Activated T-cell treated with anti-CD3 and anti-CD28 coated beads, Interleukin-2, amount 50 U/mL, for 24 hours (primary cell): Measurements from ENCODE around the gene NTNG1.

Experiments used
- DNase-seq: peaks from one replicate; pipeline ENCODE4 v3.0.0-alpha.2; 2020
- H3K27ac Mint-ChIP-seq: 2 replicates; pipeline ENCODE4 v1.8.0; 2020; ENCODE audit warnings: mild to moderate bottlenecking, mixed read lengths
- H3K27me3 Mint-ChIP-seq: 2 replicates; pipeline ENCODE4 v1.8.0; 2020; ENCODE audit warnings: mixed read lengths
- H3K36me3 Mint-ChIP-seq: 2 replicates; pipeline ENCODE4 v1.8.0; 2020; ENCODE audit warnings: low read depth, mixed read lengths
- H3K4me1 Mint-ChIP-seq: 2 replicates; pipeline ENCODE4 v1.8.0; 2020; ENCODE audit warnings: low read depth, mixed read lengths
- H3K4me3 Mint-ChIP-seq: 2 replicates; pipeline ENCODE4 v1.8.0; 2020; ENCODE audit warnings: mild to moderate bottlenecking, moderate library complexity, mixed read lengths
- H3K9me3 Mint-ChIP-seq: 2 replicates; pipeline ENCODE4 v1.8.0; 2020; ENCODE audit warnings: mixed read lengths

Gene NTNG1

DNA sequence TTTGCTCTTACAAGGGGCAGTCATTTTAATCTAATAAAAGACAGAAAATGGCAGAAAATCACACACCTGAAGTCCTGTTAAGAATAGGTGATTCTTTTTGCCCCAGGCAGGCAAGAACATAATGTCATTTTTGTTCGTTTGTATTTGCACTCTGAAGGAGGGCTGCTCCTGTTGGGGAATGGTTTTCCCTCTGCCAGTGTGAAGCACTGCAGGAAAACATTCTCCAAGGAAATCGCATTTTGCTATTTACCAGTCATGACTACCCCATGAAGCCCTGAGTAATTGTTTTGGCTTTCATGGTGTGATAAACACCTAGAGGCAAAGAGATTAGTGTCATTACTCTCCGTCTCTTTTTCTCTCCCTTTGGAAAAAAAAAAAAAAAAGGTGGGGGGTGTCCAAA lies 345.5 kb downstream of the NTNG1 start:
- Mint-ChIP-seq H3K4me1 (no peaks in the 10 kb centered on the region), H3K4me3 (no peak overlapping the region), H3K9me3 (no peaks in the 10 kb centered on the region), H3K36me3 (no peaks in the 10 kb centered on the region), H3K27ac (no peak overlapping the region), H3K27me3 (peaks cover 18% of the 10 kb centered on the region)
- no peak for DNase-seq

DNA sequence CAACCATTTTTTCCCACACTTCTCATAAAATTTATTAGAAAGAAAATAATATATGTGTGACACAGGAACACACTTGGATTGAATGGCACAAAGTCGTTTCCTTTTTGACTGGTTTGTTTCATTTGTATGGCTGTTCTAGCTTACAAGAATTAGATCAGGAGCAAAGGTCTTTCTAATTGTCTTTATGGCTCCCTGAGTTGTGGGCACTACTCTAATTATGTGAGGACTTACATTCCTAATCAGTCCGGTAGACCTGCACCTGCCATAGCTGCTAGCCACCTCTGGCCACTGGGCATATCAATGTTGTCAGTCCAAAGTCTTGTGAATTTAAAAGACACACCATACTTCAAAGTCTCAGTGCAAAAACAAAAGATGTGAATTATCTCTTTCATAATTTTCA lies 346.7 kb downstream of the NTNG1 start:
- Mint-ChIP-seq H3K4me3 (no peak overlapping the region), H3K4me1 (no peaks in the 10 kb centered on the region), H3K27me3 (peaks cover 10% of the 10 kb centered on the region), H3K27ac (no peak overlapping the region), H3K9me3 (no peaks in the 10 kb centered on the region), H3K36me3 (no peaks in the 10 kb centered on the region)
- DNase-seq = no peak

DNA sequence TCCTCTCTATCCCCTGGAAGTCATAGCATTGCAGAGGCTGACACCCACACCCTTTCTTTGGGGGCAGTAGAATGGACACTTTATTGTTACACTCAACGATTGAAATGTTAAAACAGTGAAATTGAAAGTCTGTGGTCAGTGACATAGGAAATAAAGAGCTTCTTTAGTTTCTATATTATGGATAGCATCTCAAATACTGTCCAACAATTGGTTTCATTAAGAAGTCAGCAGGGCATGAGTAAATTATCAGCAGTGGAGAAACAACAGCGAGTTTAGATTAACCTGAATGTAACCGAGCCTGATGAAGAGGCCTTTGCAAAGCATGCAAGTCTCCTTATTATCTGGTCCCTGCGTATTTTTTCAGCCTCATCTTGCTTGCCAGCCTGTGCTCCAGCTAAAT lies 350.7 kb downstream of the NTNG1 start:
- Mint-ChIP-seq H3K4me1 (no peaks in the 10 kb centered on the region), H3K27me3 (peaks cover 7% of the 10 kb centered on the region)

DNA sequence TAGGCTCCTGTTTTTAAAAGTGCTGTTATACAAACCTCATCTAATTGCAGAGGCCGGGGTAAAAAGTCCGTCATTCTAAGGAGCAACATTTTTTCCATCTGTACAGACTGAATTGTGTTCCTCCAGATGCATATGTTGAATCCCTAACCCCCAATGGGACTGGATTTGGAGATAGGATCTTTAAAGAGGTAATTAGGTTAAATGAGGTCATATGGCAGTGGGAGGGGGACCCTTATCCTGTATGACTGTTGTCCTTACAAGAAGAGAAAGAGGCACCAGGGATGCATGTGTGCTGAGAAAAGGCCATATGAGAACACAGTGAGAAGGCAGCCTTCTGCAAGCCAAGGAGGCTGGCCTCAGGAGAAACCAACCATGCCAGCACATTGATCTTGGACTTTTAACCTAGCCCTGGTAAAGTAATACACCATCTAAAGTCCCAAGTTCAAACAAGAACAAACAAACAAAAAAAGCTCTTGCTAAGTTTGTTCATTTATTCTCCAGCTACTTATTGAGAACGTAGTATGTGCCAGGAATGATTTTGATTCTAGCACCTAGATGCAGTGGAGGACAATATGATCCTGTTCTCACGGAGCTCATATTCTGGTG lies 352.4 kb downstream of the NTNG1 start:
- no peaks in the 10 kb centered on the region for H3K4me1 Mint-ChIP-seq
- H3K9me3 Mint-ChIP-seq = no peaks in the 10 kb centered on the region
- no peaks in the 10 kb centered on the region for H3K36me3 Mint-ChIP-seq
- H3K4me3 Mint-ChIP-seq = no peak overlapping the region
- H3K27ac Mint-ChIP-seq = no peak overlapping the region
- peaks cover 7% of the 10 kb centered on the region for H3K27me3 Mint-ChIP-seq
- no peak for DNase-seq

More for the DNA sequence above, 350.7 kb downstream of the NTNG1 start:
- Mint-ChIP-seq H3K36me3 (no peaks in the 10 kb centered on the region), H3K27ac (no peak overlapping the region), H3K9me3 (no peaks in the 10 kb centered on the region), H3K4me3 (no peak overlapping the region)
- DNase-seq = no peak

DNA sequence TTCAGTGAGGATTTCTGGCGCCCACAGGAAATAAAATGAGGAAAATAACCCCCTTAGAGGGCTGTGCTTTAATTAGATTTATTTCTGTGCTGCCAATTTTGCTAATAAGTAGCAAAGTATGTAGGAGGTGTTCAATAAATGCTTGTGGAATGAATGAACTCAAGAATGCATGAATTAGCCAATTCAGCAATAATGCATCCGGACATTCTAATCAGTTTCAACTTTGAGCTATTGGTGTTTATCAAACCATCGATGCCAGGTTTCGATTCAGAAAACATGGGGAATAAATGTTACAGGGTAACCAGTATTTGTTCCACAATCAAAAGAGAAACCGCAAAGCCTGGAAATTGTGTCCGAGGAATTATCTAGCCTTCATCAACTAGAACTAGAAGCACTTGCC lies 353.2 kb downstream of the NTNG1 start:
- Mint-ChIP-seq H3K27me3 (peaks cover 7% of the 10 kb centered on the region), H3K4me1 (peaks cover 2% of the 10 kb centered on the region), H3K4me3 (no peak overlapping the region), H3K27ac (no peak overlapping the region), H3K9me3 (no peaks in the 10 kb centered on the region), H3K36me3 (no peaks in the 10 kb centered on the region)
- no peak for DNase-seq

DNA sequence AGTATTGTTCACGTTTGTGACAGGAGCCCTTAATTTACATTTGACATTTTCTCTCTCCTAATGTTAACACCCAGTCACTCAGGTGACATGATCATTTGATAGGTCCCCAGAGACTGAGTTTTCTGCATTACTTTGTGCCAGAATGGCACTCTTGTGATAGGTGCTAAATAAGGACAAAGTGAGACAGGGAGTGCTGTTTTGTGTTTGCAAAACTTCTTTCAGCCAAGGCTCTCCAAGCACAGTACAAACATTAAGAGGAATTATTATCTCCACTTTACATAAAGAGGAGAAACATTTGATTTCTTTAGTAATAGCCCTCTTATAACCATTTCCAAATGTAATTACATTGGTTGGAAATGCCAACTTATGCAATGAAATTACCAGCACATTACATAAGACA lies 355.2 kb downstream of the NTNG1 start:
- Mint-ChIP-seq H3K4me3 (no peak overlapping the region), H3K36me3 (no peaks in the 10 kb centered on the region), H3K9me3 (no peaks in the 10 kb centered on the region), H3K27ac (no peak overlapping the region), H3K4me1 (peaks cover 4% of the 10 kb centered on the region), H3K27me3 (peaks cover 1% of the 10 kb centered on the region)
- DNase-seq = no peak

DNA sequence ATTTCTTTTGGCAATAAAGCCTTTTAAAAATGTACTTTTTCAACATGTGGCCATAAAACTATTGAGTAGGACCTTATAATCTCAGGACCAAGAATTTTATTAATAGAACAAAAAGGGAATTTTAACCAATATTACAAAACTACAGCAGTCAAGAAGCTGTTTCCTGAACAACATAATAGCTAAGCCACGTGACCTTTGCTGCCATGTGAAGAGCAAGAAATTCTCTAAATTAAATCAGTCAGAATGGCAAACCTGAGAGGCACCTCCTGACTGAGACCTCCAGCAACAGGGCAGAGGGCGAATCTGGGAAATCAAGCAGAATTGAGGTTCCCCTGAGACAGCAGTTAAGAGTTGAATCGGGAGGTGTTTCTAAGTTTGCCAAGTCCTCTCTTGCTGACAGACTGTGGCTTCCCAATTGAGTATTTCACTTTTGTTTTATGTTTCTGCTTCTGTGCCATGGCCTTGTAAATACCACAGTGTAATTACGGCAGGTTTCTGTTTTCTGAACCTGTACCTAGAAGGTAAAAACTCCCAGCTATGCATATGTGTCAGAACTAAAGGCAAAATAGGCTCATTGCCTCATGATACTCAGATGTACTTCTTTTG lies 358.4 kb downstream of the NTNG1 start:
- H3K4me3 Mint-ChIP-seq = no peak overlapping the region
- peaks cover 3% of the 10 kb centered on the region for H3K27me3 Mint-ChIP-seq
- no peaks in the 10 kb centered on the region for H3K36me3 Mint-ChIP-seq
- no peak overlapping the region for H3K27ac Mint-ChIP-seq
- DNase-seq = no peak
- peaks cover 4% of the 10 kb centered on the region for H3K4me1 Mint-ChIP-seq
- no peaks in the 10 kb centered on the region for H3K9me3 Mint-ChIP-seq

DNA sequence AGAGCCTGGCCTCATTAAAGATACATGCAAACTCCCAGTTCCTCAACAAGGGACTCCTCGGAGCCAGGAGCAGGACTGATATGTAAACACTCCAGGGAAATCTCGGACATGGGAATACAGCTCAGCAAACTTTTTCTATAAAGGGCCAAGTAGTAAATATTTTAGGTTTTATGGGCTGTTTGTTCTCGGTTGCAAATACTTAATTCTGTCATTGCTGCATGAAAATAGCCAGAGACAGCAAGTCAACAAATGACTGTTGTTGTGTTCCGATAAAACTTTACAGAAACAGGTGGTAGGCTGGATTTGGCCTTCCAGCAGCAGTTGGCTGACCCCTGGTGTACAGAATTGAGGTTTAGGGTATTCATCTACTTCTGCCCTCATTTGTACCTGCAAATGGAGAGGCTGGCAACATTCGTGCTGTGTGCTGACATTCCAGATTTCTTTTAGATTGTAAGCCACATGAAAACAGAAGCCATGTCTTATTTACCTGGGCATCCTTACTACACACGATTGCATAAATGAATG lies 360.3 kb downstream of the NTNG1 start:
- Mint-ChIP-seq H3K27me3 (peaks cover 3% of the 10 kb centered on the region), H3K4me3 (no peak overlapping the region), H3K27ac (no peak overlapping the region), H3K4me1 (peaks cover 4% of the 10 kb centered on the region), H3K9me3 (no peaks in the 10 kb centered on the region), H3K36me3 (no peaks in the 10 kb centered on the region)
- DNase-seq = no peak

DNA sequence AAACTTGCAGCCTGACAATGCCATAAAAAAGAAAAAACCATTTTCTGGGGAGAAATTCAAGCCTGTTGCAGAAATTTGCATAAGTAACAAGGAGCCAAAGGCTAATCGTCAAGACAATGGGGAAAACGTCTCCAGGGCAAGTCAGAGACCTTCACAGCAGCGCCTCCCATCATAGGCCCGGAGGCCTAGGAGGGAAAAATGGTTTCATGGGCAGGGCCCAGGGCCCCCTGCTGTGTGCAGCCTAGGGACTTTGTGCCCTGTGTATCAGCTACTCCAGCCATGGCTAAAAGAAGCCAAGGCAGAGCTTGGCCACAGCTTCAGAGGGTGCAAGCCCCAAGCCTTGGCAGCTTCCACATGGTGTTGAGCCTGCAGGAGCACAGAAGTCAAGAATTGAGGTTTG lies 369.5 kb downstream of the NTNG1 start:
- DNase-seq = no peak
- no peaks in the 10 kb centered on the region for H3K27me3 Mint-ChIP-seq
- no peaks in the 10 kb centered on the region for H3K9me3 Mint-ChIP-seq
- H3K4me3 Mint-ChIP-seq = no peak overlapping the region
- no peak overlapping the region for H3K27ac Mint-ChIP-seq
- H3K4me1 Mint-ChIP-seq = no peaks in the 10 kb centered on the region
- H3K36me3 Mint-ChIP-seq = no peaks in the 10 kb centered on the region

DNA sequence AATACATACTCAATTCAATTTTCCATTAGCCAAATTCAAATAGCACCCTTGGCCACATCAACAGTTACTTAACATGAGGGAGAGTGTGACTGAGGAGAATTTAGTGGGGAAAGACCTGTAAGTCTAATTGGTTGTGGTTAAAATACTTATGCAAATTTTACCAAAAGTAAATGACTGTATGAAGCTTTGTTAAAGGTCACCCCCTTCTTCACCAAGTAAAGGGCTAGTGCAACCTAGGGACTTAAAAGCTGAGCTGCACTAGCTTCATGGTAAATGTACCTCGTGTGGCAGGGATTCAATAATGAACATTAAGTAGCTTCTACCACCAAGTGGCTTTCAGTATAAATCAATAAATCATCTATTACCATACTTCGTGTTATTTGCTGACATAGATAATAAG lies 372.0 kb downstream of the NTNG1 start:
- Mint-ChIP-seq H3K27ac (no peak overlapping the region), H3K4me3 (no peak overlapping the region), H3K36me3 (no peaks in the 10 kb centered on the region), H3K9me3 (no peaks in the 10 kb centered on the region), H3K4me1 (no peaks in the 10 kb centered on the region), H3K27me3 (peaks cover under 1% of the 10 kb centered on the region)
- DNase-seq = no peak

DNA sequence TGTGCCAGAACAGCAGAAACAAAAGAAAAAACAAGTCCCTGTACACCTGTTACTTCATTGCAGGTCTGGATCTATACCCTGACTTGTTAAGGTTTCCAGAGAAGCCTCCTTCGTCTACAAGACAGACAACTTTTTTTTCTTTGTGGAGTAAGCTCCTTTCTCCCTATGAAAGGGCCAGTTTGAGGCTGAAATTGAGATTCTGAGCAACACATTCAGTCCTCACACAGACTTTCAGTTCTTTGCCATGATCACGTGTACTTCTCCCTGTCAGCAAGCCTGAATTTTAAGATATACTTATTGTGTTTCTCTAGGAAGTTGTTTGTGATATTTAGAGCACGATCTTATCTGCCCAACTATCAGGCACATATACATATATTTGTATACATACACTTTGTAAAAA lies 374.0 kb downstream of the NTNG1 start:
- H3K4me1 Mint-ChIP-seq = no peaks in the 10 kb centered on the region
- H3K4me3 Mint-ChIP-seq = no peak overlapping the region
- no peaks in the 10 kb centered on the region for H3K36me3 Mint-ChIP-seq
- DNase-seq = no peak
- H3K27me3 Mint-ChIP-seq = peaks cover 4% of the 10 kb centered on the region
- no peak overlapping the region for H3K27ac Mint-ChIP-seq
- no peaks in the 10 kb centered on the region for H3K9me3 Mint-ChIP-seq

DNA sequence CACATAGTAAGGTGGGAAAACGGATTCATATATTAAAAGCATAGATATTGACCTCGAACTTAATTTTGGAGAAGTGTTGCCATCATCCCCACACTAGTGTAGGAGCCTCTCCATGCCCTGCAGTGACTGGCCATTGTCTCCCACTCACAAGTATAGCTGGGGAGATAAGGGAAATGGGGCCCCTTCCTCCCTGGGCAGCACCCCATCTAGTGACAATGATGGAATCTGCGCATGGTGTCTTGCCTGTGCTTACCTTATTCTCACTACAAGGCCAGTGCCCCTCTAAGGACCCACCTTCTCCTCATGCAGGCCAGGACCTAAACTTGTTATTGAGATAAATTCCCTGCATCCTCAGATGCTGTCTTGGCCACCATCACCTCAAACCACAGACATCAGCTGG lies 374.9 kb downstream of the NTNG1 start:
- H3K27me3 Mint-ChIP-seq = peaks cover 5% of the 10 kb centered on the region
- DNase-seq = no peak
- no peaks in the 10 kb centered on the region for H3K4me1 Mint-ChIP-seq
- H3K36me3 Mint-ChIP-seq = no peaks in the 10 kb centered on the region
- no peak overlapping the region for H3K4me3 Mint-ChIP-seq
- H3K27ac Mint-ChIP-seq = no peak overlapping the region
- H3K9me3 Mint-ChIP-seq = no peaks in the 10 kb centered on the region

DNA sequence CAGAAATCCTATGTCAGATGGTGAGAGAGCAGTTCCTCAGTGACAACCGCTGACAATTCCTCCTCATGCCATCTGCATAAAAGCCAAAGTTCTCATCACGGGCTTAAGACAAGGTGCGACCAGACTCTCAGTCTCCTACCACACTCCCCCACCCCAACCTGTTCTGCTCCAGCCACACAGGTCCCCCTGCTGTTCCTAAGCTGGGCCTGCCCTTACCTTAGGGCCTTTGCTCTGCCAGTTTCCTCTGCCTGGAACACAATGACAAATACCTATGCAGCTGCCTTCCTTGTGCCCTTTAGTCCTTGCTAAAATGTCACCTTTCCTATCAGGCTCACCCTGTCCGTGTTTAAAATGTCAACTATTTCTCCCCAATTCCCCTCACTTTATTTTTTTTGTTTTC lies 382.2 kb downstream of the NTNG1 start:
- no peaks in the 10 kb centered on the region for H3K36me3 Mint-ChIP-seq
- DNase-seq = no peak
- no peak overlapping the region for H3K27ac Mint-ChIP-seq
- peaks cover 6% of the 10 kb centered on the region for H3K27me3 Mint-ChIP-seq
- no peaks in the 10 kb centered on the region for H3K9me3 Mint-ChIP-seq
- H3K4me1 Mint-ChIP-seq = no peaks in the 10 kb centered on the region
- no peak overlapping the region for H3K4me3 Mint-ChIP-seq

DNA sequence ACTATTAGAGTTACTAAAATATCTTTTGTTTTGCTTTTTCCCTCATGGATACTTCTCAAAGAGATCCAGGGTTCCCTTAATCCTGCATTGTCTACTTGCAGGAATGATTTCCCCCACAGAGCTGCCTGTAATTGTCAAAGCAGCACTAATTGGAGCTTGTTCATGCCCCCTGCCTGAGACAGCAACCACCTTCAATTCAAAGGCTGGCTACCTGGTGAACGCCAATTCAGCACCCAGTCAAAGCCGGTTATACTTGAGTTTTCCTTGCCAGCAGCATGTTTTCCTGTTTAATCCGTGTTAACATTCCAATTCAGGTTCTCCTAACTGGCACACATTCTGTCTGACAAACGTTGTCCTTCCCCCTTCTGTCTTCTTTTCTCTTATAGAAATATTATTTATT lies 382.9 kb downstream of the NTNG1 start:
- H3K9me3 Mint-ChIP-seq = no peaks in the 10 kb centered on the region
- no peaks in the 10 kb centered on the region for H3K4me1 Mint-ChIP-seq
- no peaks in the 10 kb centered on the region for H3K36me3 Mint-ChIP-seq
- DNase-seq = no peak
- no peak overlapping the region for H3K4me3 Mint-ChIP-seq
- H3K27me3 Mint-ChIP-seq = peaks cover 10% of the 10 kb centered on the region
- no peak overlapping the region for H3K27ac Mint-ChIP-seq

DNA sequence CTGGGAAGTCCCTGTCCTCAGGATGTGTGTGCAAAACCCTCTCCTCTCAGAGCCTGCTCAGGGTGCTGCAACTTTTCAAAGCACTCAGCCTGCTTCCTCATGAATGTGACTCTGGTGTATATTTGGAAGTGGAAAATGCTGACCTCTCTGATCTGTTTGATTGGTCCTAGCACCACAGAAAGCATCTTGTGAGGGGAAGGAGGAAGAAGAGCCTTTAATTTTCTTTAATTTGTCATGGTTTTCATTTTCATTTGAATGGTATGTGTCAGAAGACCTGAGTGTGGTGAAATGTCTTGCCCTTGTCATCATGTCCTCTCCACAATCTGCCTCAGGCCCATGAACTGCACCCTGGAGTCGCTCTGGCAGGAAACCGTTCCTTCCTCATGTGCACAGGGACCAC lies 383.5 kb downstream of the NTNG1 start:
- H3K27me3 Mint-ChIP-seq = peaks cover 11% of the 10 kb centered on the region
- no peak for DNase-seq

More for the DNA sequence above, 383.5 kb downstream of the NTNG1 start:
- Mint-ChIP-seq H3K4me3 (no peak overlapping the region), H3K4me1 (no peaks in the 10 kb centered on the region), H3K9me3 (no peaks in the 10 kb centered on the region), H3K36me3 (no peaks in the 10 kb centered on the region), H3K27ac (no peak overlapping the region)
